Activated CD8-positive, alpha-beta T cell treated with anti-CD3 and anti-CD28 coated beads for 36 hours (primary cell): ENCODE results near the gene CD74. TPM values are rescaled to one million over a fixed set of nuclear protein-coding genes. Genes with fewer than 3 reads are reported as not detected.

Source experiments
- ATAC-seq: fragments of 200-7000 bp; cut with Tn5 transposase; one replicate; pipeline ENCODE4 v1.10.0; 2021; ENCODE audit warnings: mild to moderate bottlenecking, moderate library complexity
- CTCF ChIA-PET: fragments of 350-600 bp; sonication (Branson Sonifier 250); formaldehyde crosslinking; loops from one replicate; lab custom pipeline; 2021; ENCODE audit warnings: antibody characterized with exemption; lab: Charles Lee
- POLR2A ChIA-PET: fragments of 350-600 bp; sonication (Branson Sonifier 250); formaldehyde crosslinking; loops from one replicate; lab custom pipeline; 2021; ENCODE audit warnings: antibody characterized with exemption; lab: Charles Lee
- DNase-seq: peaks from one replicate; pipeline ENCODE4 v3.0.0-alpha.2; 2020
- H3K27ac Mint-ChIP-seq: one replicate; pipeline ENCODE4 v1.8.0; 2021; ENCODE audit warnings: mild to moderate bottlenecking, mixed read lengths
- H3K27me3 Mint-ChIP-seq: one replicate; pipeline ENCODE4 v1.8.0; 2021; ENCODE audit warnings: mixed read lengths
- H3K36me3 Mint-ChIP-seq: one replicate; pipeline ENCODE4 v1.8.0; 2021; ENCODE audit warnings: low read depth, mixed read lengths
- H3K4me1 Mint-ChIP-seq: one replicate; pipeline ENCODE4 v1.8.0; 2021; ENCODE audit warnings: low read depth, mixed read lengths
- H3K4me3 Mint-ChIP-seq: one replicate; pipeline ENCODE4 v1.8.0; 2021; ENCODE audit warnings: mild to moderate bottlenecking, moderate library complexity, mixed read lengths
- H3K9me3 Mint-ChIP-seq: one replicate; pipeline ENCODE4 v1.8.0; 2021; ENCODE audit warnings: mixed read lengths
- CTCF ChIP-seq: fragments of 200-600 bp; IDR thresholded peaks from one replicate; pipeline ENCODE4 v1.8.0; 2022; ENCODE audit warnings: antibody characterized with exemption, mild to moderate bottlenecking
- intact Hi-C: fragments of 100-400 bp; cut with micrococcal nuclease; formaldehyde crosslinking; loops from one replicate; pipeline ENCODE4 v1.10.0; 2022
- total RNA-seq, 2 experiments: library from RNA; stranded (reverse); gene quantifications; one replicate each; pipeline ENCODE4 v1.2.3, GENCODE V29; 2021

The CD74 gene
- total RNA-seq, 2 experiments from 2014 or later, result 277 to 282 TPM

DNA sequence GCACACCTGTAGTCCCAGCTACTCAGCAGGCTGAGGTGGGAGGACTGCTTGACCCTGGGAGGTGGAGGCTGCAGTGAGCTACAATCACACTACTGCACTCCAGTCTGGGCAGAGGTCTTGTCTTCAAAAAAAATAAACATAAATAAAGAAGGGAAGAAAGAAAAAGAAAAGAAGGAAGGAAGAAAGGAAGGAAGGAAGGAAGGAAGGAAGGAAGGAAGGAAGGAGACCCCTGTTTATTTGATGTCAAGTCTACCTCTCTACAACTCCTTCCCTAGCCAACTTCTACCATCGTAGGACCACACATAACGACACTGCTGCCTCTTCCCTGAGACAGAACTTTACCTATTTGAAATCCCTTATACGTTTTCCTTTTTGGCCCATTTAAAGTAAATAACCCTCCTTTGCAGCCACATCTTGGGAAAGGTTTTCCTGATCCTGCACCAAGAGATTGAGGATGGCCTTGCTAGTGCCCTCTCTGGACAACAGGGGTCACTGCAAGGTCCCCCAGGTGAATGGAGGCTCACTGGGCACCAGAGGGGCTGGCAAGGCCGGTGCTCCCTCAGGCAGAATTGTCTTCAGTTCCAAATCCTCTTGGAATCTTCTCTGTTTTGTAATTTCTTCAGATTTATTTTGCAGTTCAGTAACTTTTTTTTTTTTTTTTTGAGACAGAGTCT lies 26.3 kb upstream of the CD74 start:
- peaks cover 9% of the 10 kb centered on the region for H3K36me3 Mint-ChIP-seq
- H3K4me1 Mint-ChIP-seq, result peaks cover 10% of the 10 kb centered on the region
- H3K27me3 Mint-ChIP-seq, result no peaks in the 10 kb centered on the region
- H3K4me3 Mint-ChIP-seq, result no peak overlapping the region
- ChIA-PET CTCF (interaction anchor here (0.6 to 6.3 kb wide), 7 partner anchors 11 to 261 kb away, joined by 3 to 43 read pairs (median 3); partner anchors contain the start of gene RPS14), POLR2A (interaction anchor here (0.6 kb wide), 1 partner anchor 39 kb away, joined by 3 read pairs; no protein-coding TSS in a partner anchor)
- H3K27ac Mint-ChIP-seq, result no peak overlapping the region
- H3K9me3 Mint-ChIP-seq, result no peaks in the 10 kb centered on the region
- intact Hi-C loops, result loop anchor here (5.0 kb wide), 1 partner anchor 37 kb away; no protein-coding TSS in a partner anchor
- peak; percentile 67 for TF ChIP-seq CTCF
- DNase-seq (no peak), ATAC-seq (no peak)

DNA sequence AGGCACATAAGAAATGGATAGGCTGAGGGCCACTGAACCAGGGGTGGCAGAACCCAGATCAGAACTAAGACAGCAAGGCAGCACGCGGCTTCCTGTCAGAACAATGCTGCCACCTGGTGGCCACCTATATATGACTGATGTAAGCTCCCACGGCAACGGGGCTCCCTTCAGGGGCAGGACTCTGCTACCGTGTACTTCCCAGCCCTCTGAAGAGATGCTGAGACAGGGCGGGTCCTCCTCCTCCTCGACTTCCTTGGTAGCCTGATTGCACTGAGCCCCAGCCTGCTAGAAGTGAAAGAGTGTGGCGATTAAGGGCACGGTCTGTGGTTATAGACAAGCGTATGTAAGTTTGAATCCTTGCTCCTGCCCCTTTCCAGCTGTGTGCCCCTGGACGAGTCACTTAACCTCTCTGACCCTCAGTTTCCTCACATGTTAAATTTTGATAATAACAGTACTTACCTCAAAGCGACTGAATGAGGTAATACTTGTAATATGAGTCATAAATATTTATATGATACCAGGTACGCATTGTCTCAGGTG lies 23.5 kb upstream of the CD74 start:
- no peak overlapping the region for H3K4me3 Mint-ChIP-seq
- no peaks in the 10 kb centered on the region for H3K9me3 Mint-ChIP-seq
- H3K27me3 Mint-ChIP-seq, result no peaks in the 10 kb centered on the region
- peak overlapping the region; percentile 67 for H3K27ac Mint-ChIP-seq
- peak; percentile 72 for TF ChIP-seq CTCF
- peaks cover 10% of the 10 kb centered on the region for H3K4me1 Mint-ChIP-seq
- intact Hi-C loops, result loop anchor here (5.0 kb wide), 1 partner anchor 34 kb away; no protein-coding TSS in a partner anchor
- DNase-seq (peak; percentile 98), ATAC-seq (peak; percentile 96)
- CTCF ChIA-PET, result interaction anchor here (0.6 to 6.3 kb wide), 19 partner anchors 9 to 305 kb away, joined by 3 to 43 read pairs (median 4); partner anchors contain the start of genes CD74 and TCOF1
- POLR2A ChIA-PET, result interaction anchor here (1.0 to 2.8 kb wide), 3 partner anchors 10 to 19 kb away, joined by 3 to 21 read pairs (median 6); no protein-coding TSS in a partner anchor
- H3K36me3 Mint-ChIP-seq, result no peaks in the 10 kb centered on the region

- H3K4me1 Mint-ChIP-seq, result peaks cover 10% of the 10 kb centered on the region
- ChIA-PET POLR2A (interaction anchor here (0.8 to 1.3 kb wide), 2 partner anchors 9 to 18 kb away, joined by 4 read pairs; no protein-coding TSS in a partner anchor), CTCF (interaction anchor here (0.9 to 6.3 kb wide), 4 partner anchors 15 to 36 kb away, joined by 3 to 43 read pairs (median 10); no protein-coding TSS in a partner anchor)
- ATAC-seq, result no peak
- H3K9me3 Mint-ChIP-seq, result no peaks in the 10 kb centered on the region
- no peak for TF ChIP-seq CTCF
- no peak for DNase-seq
- intact Hi-C loops, result no loop called here
- no peaks in the 10 kb centered on the region for H3K27me3 Mint-ChIP-seq
- H3K4me3 Mint-ChIP-seq, result no peak overlapping the region
- H3K27ac Mint-ChIP-seq, result no peak overlapping the region
- no peaks in the 10 kb centered on the region for H3K36me3 Mint-ChIP-seq
Measured at GRCh38 chr5:150434464-150434863, 21.8 kb upstream of the CD74 start.

GRCh38 chr5:150431574-150431973 lies 18.9 kb upstream of the CD74 start:
- intact Hi-C loops, result no loop called here
- Mint-ChIP-seq H3K27ac (no peak overlapping the region), H3K4me1 (peaks cover 9% of the 10 kb centered on the region), H3K4me3 (no peak overlapping the region), H3K36me3 (no peaks in the 10 kb centered on the region), H3K27me3 (no peaks in the 10 kb centered on the region), H3K9me3 (no peaks in the 10 kb centered on the region)
- ChIA-PET POLR2A (interaction anchor here (6.1 kb wide), 1 partner anchor 10 kb away, joined by 23 read pairs; no protein-coding TSS in a partner anchor), CTCF (interaction anchor here (1.0 to 2.3 kb wide), 5 partner anchors 11 to 34 kb away, joined by 3 to 8 read pairs (median 4); partner anchors contain the start of genes CD74 and RPS14)
- TF ChIP-seq CTCF, result no peak
- DNase-seq (no peak), ATAC-seq (no peak)
